H1 (cell line): ENCODE data around the gene C1GALT1.
"Not testable (repeated sequence)": the region's sequence is repeated elsewhere in the genome, so short reads cannot be mapped to it uniquely, and the experiment has no call there.

ENCODE experiments used
- BRCA1 ChIP-seq: IDR thresholded peaks from 2 replicates; pipeline ENCODE4 v1.6.1; 2012; ENCODE audit warnings: low read depth, low read length, improper control_type of control experiment
- CREB1 ChIP-seq: IDR thresholded peaks from 2 replicates; pipeline ENCODE4 v1.6.1; 2012; ENCODE audit warnings: inconsistent platforms
- EGR1 ChIP-seq: IDR thresholded peaks from 2 replicates; pipeline ENCODE4 v1.6.1; 2011; ENCODE audit warnings: low read depth, low read length, borderline replicate concordance
- FOSL1 ChIP-seq: IDR thresholded peaks from 2 replicates; pipeline ENCODE4 v1.6.1; 2011; ENCODE audit warnings: mild to moderate bottlenecking, low read depth, low read length, moderate library complexity; ENCODE audit not compliant: insufficient read depth
- MAFK ChIP-seq: IDR thresholded peaks from 2 replicates; pipeline ENCODE4 v1.6.1; 2012; ENCODE audit warnings: low read depth, mild to moderate bottlenecking, improper control_type of control experiment, low read length
- PHF8 ChIP-seq: fragments of 200-600 bp; sonication (generic); conservative IDR thresholded peaks from 2 replicates; pipeline ENCODE4 v1.7.1; 2012; ENCODE audit warnings: low read depth, mild to moderate bottlenecking, inconsistent platforms, low read length, moderate library complexity
- POLR2A ChIP-seq, 2 experiments: IDR thresholded peaks; 1 replicate in 1 of 2; 2 replicates in 1 of 2; pipeline ENCODE4 v1.6.1; 2011; ENCODE audit warnings: low read depth in 2 of 2, low read length in 2 of 2, mild to moderate bottlenecking in 2 of 2; ENCODE audit errors: control extremely low read depth in 1 of 2
- POLR2AphosphoS5 ChIP-seq: IDR thresholded peaks from 2 replicates; pipeline ENCODE4 v1.6.1; 2011; ENCODE audit warnings: low read depth, low read length
- SRF ChIP-seq: IDR thresholded peaks from 2 replicates; pipeline ENCODE4 v1.6.1; 2011; ENCODE audit warnings: mild to moderate bottlenecking, low read depth, low read length, moderate library complexity
- TAF1 ChIP-seq: IDR thresholded peaks from 2 replicates; pipeline ENCODE4 v1.6.1; 2011; ENCODE audit warnings: mild to moderate bottlenecking, low read depth, low read length
- YY1 ChIP-seq: IDR thresholded peaks from 2 replicates; pipeline ENCODE4 v1.6.1; 2011; ENCODE audit warnings: low read depth, mild to moderate bottlenecking, low read length
- TF ChIP-seq, protein P1 (sequence below), 3 experiments: IDR thresholded peaks; 1 replicate in 2 of 3; 2 replicates in 1 of 3; pipeline versions ENCODE4 v1.5.1 to v1.6.1; 2011; ENCODE audit warnings: low read length in 3 of 3, mild to moderate bottlenecking in 3 of 3, inconsistent platforms in 2 of 3, low read depth in 1 of 3, moderate library complexity in 1 of 3; ENCODE audit not compliant: insufficient read depth in 1 of 3; ENCODE audit errors: control extremely low read depth in 1 of 3
- TF ChIP-seq, protein P2 (sequence below): IDR thresholded peaks from 2 replicates; pipeline ENCODE4 v1.6.1; 2011; ENCODE audit warnings: low read depth, mild to moderate bottlenecking, low read length; ENCODE audit not compliant: insufficient read depth
- TF ChIP-seq, protein P3 (sequence below): IDR thresholded peaks from 2 replicates; pipeline ENCODE4 v1.6.1; 2011; ENCODE audit warnings: low read length, improper control_type of control experiment

DNA sequence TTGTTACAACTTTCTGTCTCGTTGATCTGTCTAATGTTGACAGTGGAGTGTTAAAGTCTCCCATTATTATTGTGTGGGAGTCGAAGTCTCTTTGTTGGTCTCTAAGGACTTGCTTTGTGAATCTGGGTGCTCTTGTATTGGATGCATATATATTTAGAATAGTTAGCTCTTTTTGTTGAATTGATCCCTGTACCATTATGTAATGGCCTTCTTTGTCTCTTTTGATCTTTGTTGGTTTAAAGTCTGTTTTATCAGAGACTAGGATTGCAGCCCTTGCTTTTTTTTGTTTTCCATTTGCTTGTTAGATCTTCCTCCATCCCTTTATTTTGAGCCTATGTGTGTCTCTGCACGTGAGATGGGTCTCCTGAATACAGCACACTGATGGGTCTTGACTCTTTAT is 17.2 kb downstream of the C1GALT1 start:
- TF ChIP-seq, protein P1, sequence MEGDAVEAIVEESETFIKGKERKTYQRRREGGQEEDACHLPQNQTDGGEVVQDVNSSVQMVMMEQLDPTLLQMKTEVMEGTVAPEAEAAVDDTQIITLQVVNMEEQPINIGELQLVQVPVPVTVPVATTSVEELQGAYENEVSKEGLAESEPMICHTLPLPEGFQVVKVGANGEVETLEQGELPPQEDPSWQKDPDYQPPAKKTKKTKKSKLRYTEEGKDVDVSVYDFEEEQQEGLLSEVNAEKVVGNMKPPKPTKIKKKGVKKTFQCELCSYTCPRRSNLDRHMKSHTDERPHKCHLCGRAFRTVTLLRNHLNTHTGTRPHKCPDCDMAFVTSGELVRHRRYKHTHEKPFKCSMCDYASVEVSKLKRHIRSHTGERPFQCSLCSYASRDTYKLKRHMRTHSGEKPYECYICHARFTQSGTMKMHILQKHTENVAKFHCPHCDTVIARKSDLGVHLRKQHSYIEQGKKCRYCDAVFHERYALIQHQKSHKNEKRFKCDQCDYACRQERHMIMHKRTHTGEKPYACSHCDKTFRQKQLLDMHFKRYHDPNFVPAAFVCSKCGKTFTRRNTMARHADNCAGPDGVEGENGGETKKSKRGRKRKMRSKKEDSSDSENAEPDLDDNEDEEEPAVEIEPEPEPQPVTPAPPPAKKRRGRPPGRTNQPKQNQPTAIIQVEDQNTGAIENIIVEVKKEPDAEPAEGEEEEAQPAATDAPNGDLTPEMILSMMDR (IDR thresholded peaks at IDR 0.05; ENCODE audit: control extremely low read depth in 1 of 3, insufficient read depth in 1 of 3, low read depth in 1 of 3, low read length in 3 of 3), result not testable (repeated sequence)
- TF ChIP-seq POLR2A (IDR thresholded peaks at IDR 0.05; ENCODE audit: control extremely low read depth in 1 of 2, low read depth in 2 of 2, low read length in 2 of 2); SRF; TAF1; POLR2AphosphoS5; YY1; EGR1; FOSL1; PHF8; CREB1; MAFK; BRCA1: not testable (repeated sequence)
- TF ChIP-seq, protein P2, sequence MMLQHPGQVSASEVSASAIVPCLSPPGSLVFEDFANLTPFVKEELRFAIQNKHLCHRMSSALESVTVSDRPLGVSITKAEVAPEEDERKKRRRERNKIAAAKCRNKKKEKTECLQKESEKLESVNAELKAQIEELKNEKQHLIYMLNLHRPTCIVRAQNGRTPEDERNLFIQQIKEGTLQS, result not testable (repeated sequence)
- TF ChIP-seq, protein P3, sequence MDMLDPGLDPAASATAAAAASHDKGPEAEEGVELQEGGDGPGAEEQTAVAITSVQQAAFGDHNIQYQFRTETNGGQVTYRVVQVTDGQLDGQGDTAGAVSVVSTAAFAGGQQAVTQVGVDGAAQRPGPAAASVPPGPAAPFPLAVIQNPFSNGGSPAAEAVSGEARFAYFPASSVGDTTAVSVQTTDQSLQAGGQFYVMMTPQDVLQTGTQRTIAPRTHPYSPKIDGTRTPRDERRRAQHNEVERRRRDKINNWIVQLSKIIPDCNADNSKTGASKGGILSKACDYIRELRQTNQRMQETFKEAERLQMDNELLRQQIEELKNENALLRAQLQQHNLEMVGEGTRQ, result not testable (repeated sequence)
